H1 (cell line): ENCODE measurements around the gene ZNF488. TPM values are rescaled to one million over a fixed set of nuclear protein-coding genes. Genes with fewer than 3 reads are reported as not detected.
A peak's percentile ranks its signal among the peaks of the same experiment; 100 is the strongest.

Experiments used
- CTCF ChIA-PET: fragments of 300-600 bp; sonication (Branson Sonifier 250); formaldehyde crosslinking; loops from one replicate; lab custom pipeline; 2021; ENCODE audit not compliant: partially characterized antibody; lab: Charles Lee
- POLR2A ChIA-PET: fragments of 300-600 bp; sonication (Branson Sonifier 250); formaldehyde crosslinking; loops from one replicate; lab custom pipeline; 2021; ENCODE audit warnings: inconsistent platforms; ENCODE audit not compliant: partially characterized antibody; lab: Charles Lee
- DNase-seq, 2 experiments: peaks; one replicate each; pipeline versions ENCODE4 v3.0.0 to v3.0.0-alpha.2; 2010 to 2022; ENCODE audit warnings: low spot score in 2 of 2, low read depth in 1 of 2, mixed read lengths in 1 of 2
- FAIRE-seq: peaks from 2 replicates; lab custom pipeline; 2011; peaks lifted over from hg19 to GRCh38; lab: Jason Lieb, UNC
- H2AFZ ChIP-seq: 2 replicates; pipeline ENCODE4 v1.8.1; 2012; ENCODE audit warnings: low read length, inconsistent platforms
- H2AK5ac ChIP-seq: 2 replicates; pipeline ENCODE4 v1.6.1; 2013; ENCODE audit warnings: low read depth, low read length
- H2BK120ac ChIP-seq: replicated peaks from 2 replicates; pipeline ENCODE3; 2013; ENCODE audit warnings: low read depth, low read length, inconsistent platforms
- H2BK12ac ChIP-seq: 2 replicates; pipeline ENCODE4 v1.6.1; 2013; ENCODE audit warnings: low read depth, low read length
- H2BK15ac ChIP-seq: 2 replicates; pipeline ENCODE4 v1.6.1; 2013; ENCODE audit warnings: low read length
- H2BK20ac ChIP-seq: 2 replicates; pipeline ENCODE4 v1.6.1; 2013; ENCODE audit warnings: low read length
- H2BK5ac ChIP-seq: 2 replicates; pipeline ENCODE4 v1.6.1; 2013; ENCODE audit warnings: low read depth, low read length
- H3K14ac ChIP-seq: 2 replicates; pipeline ENCODE4 v1.6.1; 2013; ENCODE audit warnings: inconsistent platforms; ENCODE audit not compliant: insufficient read length
- H3K18ac ChIP-seq: 2 replicates; pipeline ENCODE4 v1.6.1; 2013; ENCODE audit warnings: low read length; ENCODE audit errors: extremely low read depth
- H3K23ac ChIP-seq: 2 replicates; pipeline ENCODE4 v1.6.1; 2013; ENCODE audit warnings: inconsistent platforms; ENCODE audit not compliant: insufficient read length
- H3K23me2 ChIP-seq: 2 replicates; pipeline ENCODE4 v1.6.1; 2013; ENCODE audit warnings: low read depth, low read length
- H3K27ac ChIP-seq: 2 replicates; pipeline ENCODE4 v1.6.1; 2011; ENCODE audit warnings: low read depth, low read length, inconsistent platforms
- H3K27me3 ChIP-seq, 4 experiments: replicated peaks in 1 of 4; 1 replicate in 1 of 4; 2 replicates in 3 of 4; pipeline versions ENCODE4 v1.6.1 to v1.8.1; 2011 to 2013; ENCODE audit warnings: low read length in 3 of 4, mild to moderate bottlenecking in 3 of 4, inconsistent platforms in 2 of 4, mixed read lengths in 2 of 4, moderate library complexity in 1 of 4; ENCODE audit not compliant: control insufficient read depth in 3 of 4, insufficient read depth in 3 of 4; ENCODE audit errors: extremely low read depth in 1 of 4
- H3K36me3 ChIP-seq, 4 experiments: 2 replicates each; pipeline versions ENCODE4 v1.6.1 to v1.8.1; 2011 to 2013; ENCODE audit warnings: mild to moderate bottlenecking in 4 of 4, low read length in 3 of 4, moderate library complexity in 2 of 4, control low read depth in 1 of 4, inconsistent platforms in 1 of 4; ENCODE audit not compliant: insufficient read depth in 4 of 4, control insufficient read depth in 2 of 4
- H3K4ac ChIP-seq: replicated peaks from 2 replicates; pipeline ENCODE3; 2013; ENCODE audit warnings: low read length, low read depth, mixed read lengths, inconsistent platforms; ENCODE audit not compliant: insufficient read length
- H3K4me1 ChIP-seq, 4 experiments: replicated peaks in 1 of 4; 1 replicate in 1 of 4; 2 replicates in 3 of 4; pipeline versions ENCODE4 v1.6.1 to v1.8.1; 2011 to 2013; ENCODE audit warnings: low read length in 3 of 4, inconsistent platforms in 2 of 4, mixed read lengths in 1 of 4; ENCODE audit not compliant: insufficient read depth in 4 of 4, control insufficient read depth in 3 of 4
- H3K4me2 ChIP-seq, 2 experiments: 2 replicates each; pipeline versions ENCODE4 v1.6.1 to v1.8.1; 2011 to 2013; ENCODE audit warnings: low read depth in 2 of 2, low read length in 2 of 2, control low read depth in 1 of 2, inconsistent platforms in 1 of 2, mild to moderate bottlenecking in 1 of 2; ENCODE audit not compliant: insufficient read depth in 1 of 2
- H3K4me3 ChIP-seq, 4 experiments: fragments of 200-600, 300-600 bp in 1 of 4; sonication (generic), shearing (Covaris generic), sonication (Bioruptor Twin) in 1 of 4; 2 replicates each; pipeline versions ENCODE4 v1.5.1 to v1.8.1; 2011 to 2016; ENCODE audit warnings: low read length in 4 of 4, low read depth in 3 of 4, control low read depth in 2 of 4, inconsistent platforms in 2 of 4, mild to moderate bottlenecking in 2 of 4, mixed read lengths in 1 of 4, moderate library complexity in 1 of 4; ENCODE audit not compliant: insufficient read depth in 2 of 4; ENCODE audit errors: extremely low read depth in 1 of 4
- H3K56ac ChIP-seq: replicated peaks from 2 replicates; pipeline ENCODE3; 2013; ENCODE audit warnings: low read depth, mild to moderate bottlenecking, mixed read lengths, low read length, inconsistent platforms; ENCODE audit not compliant: insufficient read length
- H3K79me1 ChIP-seq: 2 replicates; pipeline ENCODE4 v1.6.1; 2013; ENCODE audit warnings: low read depth, low read length, control low read depth
- H3K79me2 ChIP-seq, 2 experiments: 2 replicates each; pipeline versions ENCODE4 v1.6.1 to v1.8.1; 2012 to 2013; ENCODE audit warnings: low read length in 2 of 2, mild to moderate bottlenecking in 2 of 2, inconsistent platforms in 1 of 2; ENCODE audit not compliant: insufficient read depth in 2 of 2, control insufficient read depth in 1 of 2
- H3K9ac ChIP-seq, 4 experiments: replicated peaks in 1 of 4; 1 replicate in 1 of 4; 2 replicates in 3 of 4; pipeline versions ENCODE4 v1.6.1 to v1.8.1; 2011 to 2013; ENCODE audit warnings: low read depth in 3 of 4, low read length in 3 of 4, control low read depth in 2 of 4, mild to moderate bottlenecking in 2 of 4, moderate library complexity in 2 of 4, inconsistent platforms in 1 of 4; ENCODE audit errors: extremely low read depth in 1 of 4
- H3K9me3 ChIP-seq, 2 experiments: 2 replicates each; pipeline versions ENCODE4 v1.6.1 to v1.8.1; 2012 to 2013; ENCODE audit warnings: mild to moderate bottlenecking in 2 of 2, moderate library complexity in 2 of 2, control low read depth in 1 of 2, inconsistent platforms in 1 of 2, low read depth in 1 of 2, low read length in 1 of 2, mixed read lengths in 1 of 2; ENCODE audit not compliant: insufficient read depth in 2 of 2
- H4K20me1 ChIP-seq, 2 experiments: replicated peaks in 1 of 2; 2 replicates each; pipeline versions ENCODE3 to v1.8.1; 2011 to 2013; ENCODE audit warnings: inconsistent platforms in 2 of 2, low read length in 2 of 2, mild to moderate bottlenecking in 1 of 2; ENCODE audit not compliant: insufficient read depth in 2 of 2, control insufficient read depth in 1 of 2
- H4K5ac ChIP-seq: 2 replicates; pipeline ENCODE4 v1.6.1; 2013; ENCODE audit warnings: low read length, low read depth, mixed read lengths, inconsistent platforms; ENCODE audit not compliant: insufficient read length
- H4K8ac ChIP-seq: 2 replicates; pipeline ENCODE4 v1.8.0; 2013; ENCODE audit warnings: mild to moderate bottlenecking, moderate library complexity, low read length, inconsistent platforms; ENCODE audit not compliant: insufficient read depth; ENCODE audit errors: extremely low read depth
- H4K91ac ChIP-seq: replicated peaks from 2 replicates; pipeline ENCODE3; 2013; ENCODE audit warnings: low read length, mixed read lengths, inconsistent platforms; ENCODE audit not compliant: insufficient read length
- ASH2L ChIP-seq: fragments of 200-600, 300-600 bp; sonication (generic); IDR thresholded peaks from one replicate; pipeline ENCODE4 v1.7.1; 2017; ENCODE audit warnings: low read length
- BCL11A ChIP-seq, 2 experiments: IDR thresholded peaks; one replicate each; pipeline ENCODE4 v1.6.1; 2011; ENCODE audit warnings: low read depth in 2 of 2, low read length in 2 of 2, mild to moderate bottlenecking in 2 of 2
- E2F6 ChIP-seq: IDR thresholded peaks from 2 replicates; pipeline ENCODE4 v1.6.1; 2012; ENCODE audit warnings: inconsistent platforms
- EZH2 ChIP-seq: fragments of 200-600 bp; sonication (generic); IDR thresholded peaks from 2 replicates; pipeline ENCODE4 v1.7.1; 2012; ENCODE audit warnings: low read depth, mild to moderate bottlenecking, moderate library complexity, low read length, inconsistent platforms; ENCODE audit not compliant: severe bottlenecking
- GABPA ChIP-seq: IDR thresholded peaks from 2 replicates; pipeline ENCODE4 v1.6.1; 2011; ENCODE audit warnings: mild to moderate bottlenecking, low read length, moderate library complexity, borderline replicate concordance; ENCODE audit not compliant: insufficient read depth
- SUZ12 ChIP-seq: fragments of 200-600 bp; sonication (generic); IDR thresholded peaks from 2 replicates; pipeline ENCODE4 v1.6.1; 2012; ENCODE audit warnings: mild to moderate bottlenecking, inconsistent platforms, low read length, moderate library complexity, mixed read lengths
- TAF1 ChIP-seq: IDR thresholded peaks from 2 replicates; pipeline ENCODE4 v1.6.1; 2011; ENCODE audit warnings: mild to moderate bottlenecking, low read depth, low read length
- YY1 ChIP-seq: IDR thresholded peaks from 2 replicates; pipeline ENCODE4 v1.6.1; 2011; ENCODE audit warnings: low read depth, mild to moderate bottlenecking, low read length
- WGBS, 2 experiments: shearing (Covaris generic) in 1 of 2; methylation state at CpG; one replicate each; pipeline versions ENCODE4 v1.1.6 to v1.1.7; 2013 to 2015; ENCODE audit warnings: low lambda C conversion rate in 2 of 2, mixed read lengths in 2 of 2, inconsistent platforms in 1 of 2, low coverage in 1 of 2, missing lambda C conversion rate in 1 of 2; ENCODE audit not compliant: insufficient replicate concordance in 2 of 2, insufficient coverage in 1 of 2, insufficient read length in 1 of 2; ENCODE audit errors: extremely low coverage in 1 of 2, missing lambda C conversion rate in 1 of 2; 5-methylcytosine and 5-hydroxymethylcytosine counted together
- polyA plus RNA-seq, 7 experiments: library from polyadenylated mRNA; depleted of rRNA in 3 of 7; stranded (reverse) in 5 of 7; unstranded in 2 of 7; fragments of >200 nt in 5 of 7; fragments of 200-250 nt in 2 of 7; gene quantifications; 1 replicate in 5 of 7; 2 replicates in 1 of 7; 4 replicates in 1 of 7; pipeline versions ENCODE4 v1.2.1 to v1.2.3, GENCODE V29; 2011 to 2013; ENCODE audit warnings: missing spikeins in 2 of 7, mixed read lengths in 2 of 7
- total RNA-seq: library from RNA; stranded (reverse); fragmentation: NEBNext Ultra II Directional; extraction: Animal tissue kit (Norgen Biotek cat#: 25700); gene quantifications from 2 replicates; pipeline ENCODE4 v1.2.1, GENCODE V29; 2021

ZNF488 gene
- total and polyA plus RNA-seq, 2 of the 8 experiments (the other 6 are each of a cell fraction or from before 2014, with no cell fraction given): 7.9 to 11.4 TPM

- 0 out of 2 replicates have a peak overlapping the region, but pooled peaks have one; percentile 26 for H2AFZ ChIP-seq
Measured at GRCh38 chr10:47336387-47337134, 47.5 kb downstream of the ZNF488 start.

More at GRCh38 chr10:47336387-47337134, 47.5 kb downstream of the ZNF488 start:
- Histone ChIP-seq H3K4me1 (no peaks in the 10 kb centered on the region; a peak in 2 of 7 replicates), H4K20me1 (no peaks in the 10 kb centered on the region), H3K23me2 (no peaks in the 10 kb centered on the region), H3K4me2 (no peak overlapping the region), H2BK120ac (no peak overlapping the region), H4K91ac (no peak overlapping the region), H2BK15ac (0 out of 2 replicates have a peak overlapping the region, but pooled peaks have one; percentile 47), H2BK5ac (no peak overlapping the region), H3K79me2 (no peaks in the 10 kb centered on the region), H3K4ac (no peak overlapping the region), H3K9me3 (no peaks in the 10 kb centered on the region), H2BK20ac (no peak overlapping the region), H3K18ac (no peak overlapping the region), H3K14ac (no peak overlapping the region), H3K23ac (no peak overlapping the region), H4K5ac (no peak overlapping the region), H3K56ac (no peak overlapping the region), H3K27me3 (no peaks in the 10 kb centered on the region), H2BK12ac (no peak overlapping the region), H3K36me3 (no peaks in the 10 kb centered on the region), H3K9ac (no peak overlapping the region), H4K8ac (no peak overlapping the region), H3K79me1 (no peaks in the 10 kb centered on the region), H2AK5ac (no peak overlapping the region), H3K27ac (no peak overlapping the region), H3K4me3 (no peak overlapping the region)
- CTCF ChIA-PET: interaction anchor here (1.3 kb wide), 1 partner anchor 15 kb away, joined by 3 read pairs; no protein-coding TSS in a partner anchor
- no peak for TF ChIP-seq TAF1
- TF ChIP-seq YY1: no peak
- TF ChIP-seq ASH2L: no peak
- TF ChIP-seq GABPA: no peak
- no peak for TF ChIP-seq SUZ12
- TF ChIP-seq BCL11A (IDR thresholded peaks at IDR 0.05; ENCODE audit: low read depth in 2 of 2, low read length in 2 of 2): no peak
- no peak for TF ChIP-seq E2F6
- no peak for TF ChIP-seq EZH2
- 90% methylated on average over 15 of the region's 15 CpGs; no CpG with 5 or more reads in 1 of the 2 experiments for WGBS, 2 experiments
- FAIRE-seq (no peak), DNase-seq (no peak)
- POLR2A ChIA-PET: no interaction called here
